Natural killer cell (primary cell): ENCODE measurements around the gene CPA1. TPM values are rescaled to one million over a fixed set of nuclear protein-coding genes. Genes with fewer than 3 reads are reported as not detected.

Experiments used
- ATAC-seq, 3 donors: fragments of 150-1000 bp in 2 of 3; fragments of 200-7000 bp in 1 of 3; cut with Tn5 transposase; 1 replicate in 1 of 3; 2 replicates in 2 of 3; pipeline ENCODE4 v1.10.0; 2021; ENCODE audit warnings: mild to moderate bottlenecking in 2 of 3, moderate library complexity in 2 of 3
- DNase-seq, 2 donors: peaks; one replicate each; pipeline versions ENCODE4 v3.0.0 to v3.0.0-alpha.2; 2013 to 2021; ENCODE audit warnings: mixed read lengths in 1 of 2
- H3K27ac ChIP-seq: one replicate; pipeline ENCODE4 v1.5.1; 2013; ENCODE audit warnings: mild to moderate bottlenecking, low read length
- H3K27me3 ChIP-seq: one replicate; pipeline ENCODE4 v1.6.1; 2013; ENCODE audit warnings: low read length; ENCODE audit not compliant: control insufficient read depth, insufficient read depth
- H3K36me3 ChIP-seq: one replicate; pipeline ENCODE4 v1.6.1; 2013; ENCODE audit warnings: low read length; ENCODE audit not compliant: control insufficient read depth, insufficient read depth
- H3K4me1 ChIP-seq: one replicate; pipeline ENCODE4 v1.6.1; 2013; ENCODE audit warnings: low read length; ENCODE audit not compliant: control insufficient read depth, insufficient read depth
- H3K4me3 ChIP-seq: one replicate; pipeline ENCODE4 v1.5.1; 2013; ENCODE audit warnings: low read length
- H3K9me3 ChIP-seq: one replicate; pipeline ENCODE4 v1.6.1; 2013; ENCODE audit warnings: low read length; ENCODE audit not compliant: control insufficient read depth, insufficient read depth
- H3K27ac Mint-ChIP-seq, 2 donors: one replicate each; pipeline ENCODE4 v1.8.0; 2022; ENCODE audit warnings: mild to moderate bottlenecking in 2 of 2, mixed read lengths in 2 of 2, moderate library complexity in 1 of 2
- H3K27me3 Mint-ChIP-seq, 2 donors: one replicate each; pipeline ENCODE4 v1.8.0; 2022; ENCODE audit warnings: low read depth in 2 of 2, mixed read lengths in 2 of 2
- H3K36me3 Mint-ChIP-seq: one replicate; pipeline ENCODE4 v1.8.0; 2022; ENCODE audit warnings: mixed read lengths
- H3K4me1 Mint-ChIP-seq, 2 donors: one replicate each; pipeline ENCODE4 v1.8.0; 2022; ENCODE audit warnings: mixed read lengths in 2 of 2
- H3K4me3 Mint-ChIP-seq: one replicate; pipeline ENCODE4 v1.8.0; 2022; ENCODE audit warnings: mild to moderate bottlenecking, moderate library complexity, mixed read lengths
- H3K9me3 Mint-ChIP-seq, 2 donors: one replicate each; pipeline ENCODE4 v1.8.0; 2022; ENCODE audit warnings: mixed read lengths in 2 of 2
- WGBS: methylation state at CpG from one replicate; pipeline ENCODE4 v1.1.7; 2013; ENCODE audit warnings: missing lambda C conversion rate; ENCODE audit not compliant: insufficient coverage; 5-methylcytosine and 5-hydroxymethylcytosine counted together
- intact Hi-C: fragments of 100-400 bp; cut with micrococcal nuclease; formaldehyde crosslinking; loops from one replicate; pipeline ENCODE4 v1.14.2; 2022
- total RNA-seq, 4 donors: library from RNA; stranded (reverse); fragments of 120-200 nt in 1 of 4; gene quantifications; one replicate each; pipeline versions ENCODE4 v1.2.3 to v1.2.4, GENCODE V29; 2013 to 2022
- TF ChIP-seq, protein P1 (sequence below): fragments of 200-600 bp; IDR thresholded peaks from one replicate; pipeline ENCODE4 v1.8.0; 2022; ENCODE audit warnings: antibody characterized with exemption

CPA1 gene
- total RNA-seq, 3 donors from 2014 or later (not counting 1 experiment from before 2014, with no cell fraction given) = not detected

- Mint-ChIP-seq H3K4me1 (peaks cover 0 to 13% of the 10 kb centered on the region in 2 donors), H3K27me3 (no peaks in the 10 kb centered on the region), H3K36me3 (no peaks in the 10 kb centered on the region), H3K27ac (no peak overlapping the region), H3K4me3 (no peak overlapping the region), H3K9me3 (no peaks in the 10 kb centered on the region)
- DNase-seq = peak in 1 of 2 donors; percentile 11
- no peaks in the 10 kb centered on the region for H3K27me3 ChIP-seq
- no peaks in the 10 kb centered on the region for H3K9me3 ChIP-seq
- no peaks in the 10 kb centered on the region for H3K4me1 ChIP-seq
- no peak overlapping the region for H3K4me3 ChIP-seq
- H3K36me3 ChIP-seq = no peaks in the 10 kb centered on the region
- intact Hi-C loops = no loop called here
- TF ChIP-seq, protein P1, sequence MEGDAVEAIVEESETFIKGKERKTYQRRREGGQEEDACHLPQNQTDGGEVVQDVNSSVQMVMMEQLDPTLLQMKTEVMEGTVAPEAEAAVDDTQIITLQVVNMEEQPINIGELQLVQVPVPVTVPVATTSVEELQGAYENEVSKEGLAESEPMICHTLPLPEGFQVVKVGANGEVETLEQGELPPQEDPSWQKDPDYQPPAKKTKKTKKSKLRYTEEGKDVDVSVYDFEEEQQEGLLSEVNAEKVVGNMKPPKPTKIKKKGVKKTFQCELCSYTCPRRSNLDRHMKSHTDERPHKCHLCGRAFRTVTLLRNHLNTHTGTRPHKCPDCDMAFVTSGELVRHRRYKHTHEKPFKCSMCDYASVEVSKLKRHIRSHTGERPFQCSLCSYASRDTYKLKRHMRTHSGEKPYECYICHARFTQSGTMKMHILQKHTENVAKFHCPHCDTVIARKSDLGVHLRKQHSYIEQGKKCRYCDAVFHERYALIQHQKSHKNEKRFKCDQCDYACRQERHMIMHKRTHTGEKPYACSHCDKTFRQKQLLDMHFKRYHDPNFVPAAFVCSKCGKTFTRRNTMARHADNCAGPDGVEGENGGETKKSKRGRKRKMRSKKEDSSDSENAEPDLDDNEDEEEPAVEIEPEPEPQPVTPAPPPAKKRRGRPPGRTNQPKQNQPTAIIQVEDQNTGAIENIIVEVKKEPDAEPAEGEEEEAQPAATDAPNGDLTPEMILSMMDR = no peak
- 82% methylated on average over 19 of the region's 19 CpGs for WGBS
- H3K27ac ChIP-seq = no peak overlapping the region
- ATAC-seq = no peak
These were observed 12.2 kb upstream of the CPA1 start for GRCh38 chr7:130367836-130368746.

DNA sequence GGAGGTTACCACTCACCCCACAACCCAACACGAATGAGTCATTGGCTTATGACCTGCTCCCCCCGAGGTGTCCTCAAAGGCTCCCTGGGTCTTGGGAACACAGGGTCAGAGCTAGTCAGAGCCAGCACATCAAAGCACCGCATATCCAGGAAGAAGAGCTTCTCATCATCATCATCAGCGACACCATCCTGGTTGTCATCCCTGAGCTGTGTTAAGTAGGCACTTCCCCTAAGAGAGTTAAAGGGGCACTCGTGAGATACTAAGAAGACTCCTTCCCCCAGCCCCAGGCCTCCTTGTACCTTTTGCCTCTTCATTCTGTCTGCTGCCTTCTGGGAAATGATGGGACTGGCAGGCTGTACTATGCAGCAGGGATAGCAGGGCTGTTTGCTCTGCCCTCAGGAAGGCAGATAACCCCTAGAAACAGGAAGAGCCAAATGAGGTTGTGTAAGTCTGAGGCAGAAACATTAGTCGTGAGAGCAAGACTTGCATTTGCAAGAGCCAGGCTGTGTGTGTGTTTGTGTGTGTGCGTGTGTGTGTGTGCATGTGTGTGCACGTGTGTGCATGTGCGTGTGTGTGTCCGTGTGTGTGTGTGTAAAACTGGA lies 11.1 kb upstream of the CPA1 start:
- H3K36me3 ChIP-seq = no peaks in the 10 kb centered on the region
- H3K9me3 ChIP-seq = no peaks in the 10 kb centered on the region
- intact Hi-C loops = no loop called here
- peak in 1 of 2 donors; percentile 38 for DNase-seq
- Mint-ChIP-seq H3K9me3 (no peaks in the 10 kb centered on the region), H3K27me3 (no peaks in the 10 kb centered on the region), H3K27ac (peak overlapping the region in 1 of 2 donors; percentile 6), H3K36me3 (no peaks in the 10 kb centered on the region), H3K4me3 (no peak overlapping the region), H3K4me1 (peaks cover 0 to 13% of the 10 kb centered on the region in 2 donors)
- no peak overlapping the region for H3K4me3 ChIP-seq
- H3K27ac ChIP-seq = no peak overlapping the region
- no peak for ATAC-seq
- no peaks in the 10 kb centered on the region for H3K4me1 ChIP-seq
- 52% methylated on average over 10 of the region's 10 CpGs for WGBS
- no peaks in the 10 kb centered on the region for H3K27me3 ChIP-seq
- TF ChIP-seq, protein P1 = no peak

GRCh38 chr7:130369831-130370550 lies 10.3 kb upstream of the CPA1 start:
- WGBS = 57% methylated on average over 2 of the region's 3 CpGs
- ATAC-seq (no peak), DNase-seq (no peak)
- TF ChIP-seq, protein P1 = no peak
- Mint-ChIP-seq H3K36me3 (no peaks in the 10 kb centered on the region), H3K4me1 (peaks cover 0 to 13% of the 10 kb centered on the region in 2 donors), H3K27me3 (no peaks in the 10 kb centered on the region), H3K4me3 (no peak overlapping the region), H3K27ac (peak overlapping the region in 1 of 2 donors; percentile 6), H3K9me3 (no peaks in the 10 kb centered on the region)
- intact Hi-C loops = no loop called here
- H3K27ac ChIP-seq = no peak overlapping the region
- no peaks in the 10 kb centered on the region for H3K27me3 ChIP-seq
- no peaks in the 10 kb centered on the region for H3K36me3 ChIP-seq
- no peaks in the 10 kb centered on the region for H3K4me1 ChIP-seq
- no peaks in the 10 kb centered on the region for H3K9me3 ChIP-seq
- no peak overlapping the region for H3K4me3 ChIP-seq
